ENCODE results near the gene VEGFB.
"Not testable (repeated sequence)": the region's sequence is repeated elsewhere in the genome, so short reads cannot be mapped to it uniquely, and the experiment has no call there.

VEGFB gene

DNA sequence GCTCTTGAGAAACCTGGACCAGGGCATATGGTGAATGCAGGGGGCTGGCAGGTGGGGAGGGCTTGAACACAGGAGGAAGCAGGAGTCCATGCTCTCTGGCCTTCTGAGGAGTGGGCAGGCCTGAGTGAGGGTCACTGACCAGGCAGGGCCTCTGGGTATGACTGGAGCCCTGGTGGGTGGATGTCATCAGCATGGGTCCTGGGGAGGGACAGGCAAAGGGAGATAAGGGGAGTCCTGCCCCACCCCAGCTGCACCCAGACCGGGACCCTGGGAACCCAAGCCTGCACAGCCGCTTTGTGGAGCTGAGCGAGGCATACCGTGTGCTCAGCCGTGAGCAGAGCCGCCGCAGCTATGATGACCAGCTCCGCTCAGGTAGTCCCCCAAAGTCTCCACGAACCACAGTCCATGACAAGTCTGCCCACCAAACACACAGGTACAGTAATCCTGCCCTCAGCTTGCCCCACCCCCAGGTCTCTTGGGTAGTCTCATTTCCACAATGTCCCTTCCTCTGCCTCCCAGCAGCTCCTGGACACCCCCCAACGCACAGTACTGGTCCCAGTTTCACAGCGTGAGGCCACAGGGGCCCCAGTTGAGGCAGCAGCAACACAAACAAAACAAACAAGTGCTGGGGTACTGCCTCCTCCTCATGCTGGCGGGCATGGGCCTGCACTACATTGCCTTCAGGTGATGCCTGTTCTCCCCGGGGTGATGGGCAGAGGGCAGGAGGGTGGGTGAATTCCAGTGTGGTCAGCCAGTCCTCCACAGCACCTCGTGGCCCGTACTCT lies 2.0 kb upstream of the VEGFB start:
- DNase-seq (ENCODE audit: low spot score): no peak

DNA sequence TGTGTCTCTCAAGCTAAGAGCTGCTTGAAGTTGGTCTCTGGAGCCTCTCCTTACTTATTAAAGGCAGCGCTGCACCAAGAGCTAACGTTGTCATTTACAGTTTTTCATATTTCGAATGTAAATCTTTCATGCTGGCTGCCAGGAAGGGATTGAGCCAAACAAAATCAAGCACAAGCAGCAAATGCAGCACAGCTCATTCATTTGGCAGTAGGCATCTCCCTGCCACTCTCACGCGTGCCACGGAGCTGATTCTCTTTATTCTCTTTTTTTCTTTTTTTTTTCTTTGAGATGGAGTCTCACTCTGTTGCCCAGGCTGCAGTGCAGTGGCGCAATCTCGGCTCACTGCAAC lies 1.4 kb upstream of the VEGFB start:
- no peak for DNase-seq (ENCODE audit: low spot score)

DNA sequence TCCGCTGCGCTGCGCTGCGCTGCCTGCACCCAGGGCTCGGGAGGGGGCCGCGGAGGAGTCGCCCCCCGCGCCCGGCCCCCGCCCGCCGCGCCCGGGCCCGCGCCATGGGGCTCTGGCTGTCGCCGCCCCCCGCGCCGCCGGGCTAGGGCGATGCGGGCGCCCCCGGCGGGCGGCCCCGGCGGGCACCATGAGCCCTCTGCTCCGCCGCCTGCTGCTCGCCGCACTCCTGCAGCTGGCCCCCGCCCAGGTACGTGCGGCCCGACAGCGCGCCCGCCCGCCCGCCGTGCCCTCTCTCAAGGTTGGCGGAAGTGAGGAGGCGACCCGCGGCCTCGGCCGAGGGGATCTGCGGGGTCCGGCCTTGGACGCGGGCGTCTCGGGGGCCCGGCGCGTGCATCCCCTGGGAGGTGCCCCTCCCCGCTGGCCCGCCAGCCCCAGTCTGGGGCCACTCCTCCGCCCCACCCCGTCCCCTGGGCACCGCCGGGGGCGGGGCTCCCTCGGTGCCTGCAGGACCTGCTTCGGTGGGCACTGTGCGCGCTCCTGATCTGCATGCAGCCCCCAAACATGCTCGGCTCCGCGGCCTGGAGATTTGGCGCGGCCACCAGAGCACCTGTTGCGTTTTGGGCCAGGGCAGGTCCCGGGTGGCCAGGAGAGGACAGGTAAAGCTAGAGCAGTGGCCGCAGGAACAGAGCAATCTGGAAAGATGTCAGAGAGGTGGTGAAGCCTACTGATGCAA lies 429 bp downstream of the VEGFB start:
- DNase-seq (ENCODE audit: low spot score): no peak

DNA sequence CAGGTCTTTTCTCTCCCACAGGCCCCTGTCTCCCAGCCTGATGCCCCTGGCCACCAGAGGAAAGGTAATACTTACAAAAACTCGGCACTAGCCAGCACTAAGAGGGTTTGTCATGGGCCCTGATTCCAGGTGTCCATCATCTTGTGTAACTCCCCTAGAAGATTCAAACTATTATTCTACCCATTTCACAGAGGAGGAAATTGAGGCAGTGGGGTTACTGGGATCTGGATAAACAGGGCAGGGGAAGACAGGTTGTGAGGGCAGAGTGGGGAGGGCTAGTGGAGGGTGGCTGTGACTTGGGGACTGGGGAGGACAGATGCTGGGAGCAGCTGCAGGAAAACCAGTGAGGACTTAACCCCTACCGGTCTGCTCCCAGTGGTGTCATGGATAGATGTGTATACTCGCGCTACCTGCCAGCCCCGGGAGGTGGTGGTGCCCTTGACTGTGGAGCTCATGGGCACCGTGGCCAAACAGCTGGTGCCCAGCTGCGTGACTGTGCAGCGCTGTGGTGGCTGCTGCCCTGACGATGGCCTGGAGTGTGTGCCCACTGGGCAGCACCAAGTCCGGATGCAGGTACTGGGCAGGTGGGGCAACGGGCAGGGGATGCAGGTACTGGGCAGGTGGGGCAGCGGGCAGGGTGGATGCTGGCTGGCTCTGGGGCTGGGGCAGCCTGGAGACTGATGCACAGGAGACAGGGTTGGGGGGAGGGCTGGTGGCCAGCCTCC lies 1.2 kb downstream of the VEGFB start:
- no peak for DNase-seq (ENCODE audit: low spot score)

DNA sequence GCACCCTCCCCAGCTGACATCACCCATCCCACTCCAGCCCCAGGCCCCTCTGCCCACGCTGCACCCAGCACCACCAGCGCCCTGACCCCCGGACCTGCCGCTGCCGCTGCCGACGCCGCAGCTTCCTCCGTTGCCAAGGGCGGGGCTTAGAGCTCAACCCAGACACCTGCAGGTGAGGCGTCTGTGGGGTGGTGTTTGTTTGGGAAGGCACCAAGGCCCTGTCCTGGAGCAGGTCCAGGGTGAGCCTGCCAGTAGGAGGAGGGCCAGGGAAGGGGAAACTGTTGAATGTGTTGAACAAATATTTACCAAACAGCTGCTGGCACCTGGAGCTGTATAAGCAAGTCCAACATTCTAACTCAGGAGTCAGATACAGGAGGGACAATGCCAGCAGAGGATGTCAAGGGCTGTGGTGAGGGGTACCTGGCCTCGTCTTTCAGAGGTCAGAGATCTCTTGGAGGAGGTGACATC lies 3.1 kb downstream of the VEGFB start:
- DNase-seq (ENCODE audit: low spot score): no peak

DNA sequence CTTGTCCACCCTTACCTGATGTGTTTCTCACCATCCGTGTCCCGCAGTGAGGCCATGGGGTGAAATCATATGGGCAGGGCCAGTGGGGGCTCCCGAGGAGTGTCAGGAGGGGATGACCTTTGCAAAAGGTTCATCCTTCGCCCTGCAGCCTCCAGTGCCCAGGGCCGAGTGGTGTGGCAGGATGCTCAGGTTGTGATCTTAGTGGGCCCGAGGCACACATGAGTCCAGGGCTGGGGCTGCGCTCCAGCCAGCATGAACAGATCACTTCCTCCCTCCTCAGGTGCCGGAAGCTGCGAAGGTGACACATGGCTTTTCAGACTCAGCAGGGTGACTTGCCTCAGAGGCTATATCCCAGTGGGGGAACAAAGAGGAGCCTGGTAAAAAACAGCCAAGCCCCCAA lies 3.7 kb downstream of the VEGFB start:
- no peak for DNase-seq (ENCODE audit: low spot score)

DNA sequence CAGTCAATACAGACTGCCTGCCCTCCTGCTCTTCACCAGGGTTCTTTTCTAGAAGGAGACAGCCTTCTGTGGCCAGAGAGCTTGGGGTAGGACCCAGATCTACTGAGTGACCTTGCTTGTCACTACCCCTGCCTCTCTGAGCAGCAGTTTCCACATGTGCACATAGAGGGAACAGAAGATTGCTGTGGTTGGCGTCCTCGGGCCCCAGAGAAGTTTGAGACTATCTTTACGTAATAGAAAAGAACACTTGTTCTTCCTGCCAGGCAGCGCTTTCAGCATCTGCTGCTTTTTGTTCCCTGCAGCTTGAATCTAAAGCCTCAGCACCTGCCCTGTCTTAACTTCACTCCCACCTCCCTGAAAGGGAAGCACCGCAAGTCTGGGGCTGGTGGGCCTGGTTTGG lies 4.6 kb downstream of the VEGFB start:
- DNase-seq (ENCODE audit: low spot score): no peak

DNA sequence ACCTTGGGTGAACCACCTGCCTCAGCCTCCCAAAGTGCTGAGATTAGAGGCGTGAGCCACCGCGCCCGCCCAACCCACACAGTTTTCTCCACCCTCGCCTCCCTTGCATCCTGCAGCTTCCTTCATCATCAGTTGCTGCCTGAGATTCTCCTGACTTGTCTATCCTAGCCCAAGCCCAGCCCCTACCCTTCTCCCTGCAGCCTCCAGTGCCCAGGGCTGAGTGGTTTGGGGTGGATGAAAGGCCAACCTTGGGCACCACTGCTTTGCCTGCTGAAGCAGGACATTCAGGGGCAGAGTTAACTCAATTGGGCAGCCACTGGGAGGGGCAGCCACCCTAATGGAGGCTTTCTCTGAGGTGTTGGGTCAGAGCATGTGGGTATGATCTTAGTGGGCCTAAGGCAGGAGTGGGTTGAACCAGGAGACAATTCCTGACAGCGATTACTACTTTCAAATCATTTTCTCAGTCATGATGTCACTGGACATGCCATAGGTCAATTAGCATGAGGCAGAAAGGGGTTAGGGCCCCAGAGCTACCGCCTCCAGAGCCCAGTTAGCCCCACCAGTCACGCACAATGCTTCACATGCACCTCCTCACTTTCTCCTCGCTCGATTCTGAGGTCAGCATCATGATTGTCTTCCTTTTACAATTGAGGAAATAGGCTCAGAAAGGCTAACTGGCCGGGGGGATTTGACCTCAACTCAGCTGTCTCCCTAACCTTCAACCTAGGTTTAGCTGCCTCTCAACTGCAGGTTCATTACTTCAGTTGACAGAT lies 5.5 kb downstream of the VEGFB start:
- no peak for DNase-seq (ENCODE audit: low spot score)

DNA sequence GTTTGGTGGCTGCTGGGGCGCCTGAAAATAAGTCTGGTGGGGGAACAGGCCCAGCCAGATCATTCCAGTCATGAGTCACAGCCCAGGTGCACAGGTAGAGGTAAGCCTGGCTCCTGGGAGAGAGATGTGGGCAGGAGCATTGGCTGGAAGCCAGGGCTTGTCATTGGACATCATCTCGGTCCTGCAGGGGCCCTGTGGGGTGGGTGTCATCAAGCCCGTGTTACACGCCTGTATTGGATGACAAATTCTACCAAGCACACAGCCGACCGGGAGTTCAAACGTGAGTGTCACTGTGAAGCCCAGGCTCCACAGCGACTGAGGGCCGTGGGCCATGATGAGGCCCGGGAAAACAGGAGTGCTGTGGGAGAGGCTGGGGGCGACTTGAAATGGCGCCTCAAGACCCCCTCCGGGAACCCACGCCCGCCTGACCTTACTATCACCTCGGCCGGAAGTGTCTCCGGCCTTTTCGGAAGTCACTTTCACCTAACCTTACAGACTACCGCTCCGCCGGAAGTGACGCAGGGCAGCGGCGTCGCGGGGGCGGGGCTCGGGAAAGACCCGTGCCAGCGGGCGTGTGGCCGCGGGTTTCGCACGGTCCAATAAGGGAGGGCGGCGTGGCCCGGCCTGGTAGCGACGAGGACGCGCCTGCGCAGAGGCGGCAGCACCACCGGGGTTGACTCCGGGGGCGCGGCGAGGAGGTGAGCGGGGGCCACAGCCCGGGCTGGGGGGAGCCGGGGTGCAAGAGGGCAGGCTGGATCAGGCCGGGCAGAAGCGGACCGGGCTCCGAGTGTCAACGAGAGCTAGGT lies 6.3 kb downstream of the VEGFB start, which contains the start of gene FKBP2:
Gene FKBP2 (plus strand): TSS at position 661 of the 806 bp plus-strand sequence. CDS start 1,293 bp downstream, outside the sequence.
- peak; percentile 83 for DNase-seq (ENCODE audit: low spot score)

DNA sequence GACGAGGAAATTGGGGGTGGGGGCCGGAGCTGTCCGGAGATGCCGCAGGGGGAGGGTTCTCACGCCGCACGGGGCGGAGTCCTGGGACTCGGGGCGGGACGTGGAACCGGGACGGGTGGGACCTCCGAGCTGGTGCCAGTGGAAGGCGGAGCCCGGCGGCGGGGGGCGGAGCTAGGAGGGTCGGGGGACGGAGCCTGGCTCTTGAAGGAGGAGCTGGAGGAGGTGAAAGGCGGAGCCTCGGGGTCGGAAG lies 6.8 kb downstream of the VEGFB start:
- peak; percentile 82 for DNase-seq (ENCODE audit: low spot score)

DNA sequence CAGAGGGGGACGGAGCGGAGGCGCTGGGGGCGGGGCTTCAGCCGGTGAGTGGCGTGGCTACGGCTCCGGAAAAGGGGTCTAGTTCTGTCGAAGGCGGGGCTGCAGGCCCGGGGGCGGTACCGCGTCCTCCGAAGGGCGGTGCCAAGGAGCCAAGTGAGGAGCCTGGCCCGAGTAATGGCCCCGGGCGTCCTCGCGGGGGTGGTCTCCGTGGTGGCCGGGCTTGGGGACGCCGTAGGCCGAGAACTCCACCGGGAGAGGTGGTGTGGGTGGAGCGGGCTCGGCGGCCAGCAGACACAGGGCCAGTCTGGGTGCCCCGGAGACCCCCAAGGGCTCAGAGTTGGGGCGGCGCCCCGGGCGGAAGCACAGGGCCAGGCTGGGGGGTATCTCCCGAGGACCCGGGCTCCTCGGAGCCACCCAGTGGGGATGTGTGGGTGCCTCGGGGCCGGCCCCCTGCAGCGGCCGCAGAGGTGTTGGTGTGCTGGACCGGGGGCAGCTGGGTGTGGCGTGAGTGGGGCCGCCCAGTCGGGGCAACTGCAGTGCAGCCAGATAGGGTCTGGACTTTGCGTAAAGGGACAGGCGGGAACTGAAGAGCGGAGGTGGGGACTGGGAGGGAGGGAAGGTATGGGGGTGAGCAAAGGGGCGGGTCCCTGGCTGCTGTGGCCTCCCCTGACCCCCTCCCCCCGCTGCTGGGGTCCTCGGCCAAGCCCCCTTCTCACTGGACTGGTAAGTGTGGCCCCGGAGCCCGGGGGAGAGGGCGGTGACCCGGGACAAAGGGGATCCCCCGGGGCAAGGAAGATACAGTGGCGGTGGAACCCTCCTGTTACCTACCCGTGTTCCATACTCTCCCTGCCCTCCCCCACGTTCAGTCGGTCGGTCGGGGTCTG lies 7.3 kb downstream of the VEGFB start:
- no peak for DNase-seq (ENCODE audit: low spot score)

DNA sequence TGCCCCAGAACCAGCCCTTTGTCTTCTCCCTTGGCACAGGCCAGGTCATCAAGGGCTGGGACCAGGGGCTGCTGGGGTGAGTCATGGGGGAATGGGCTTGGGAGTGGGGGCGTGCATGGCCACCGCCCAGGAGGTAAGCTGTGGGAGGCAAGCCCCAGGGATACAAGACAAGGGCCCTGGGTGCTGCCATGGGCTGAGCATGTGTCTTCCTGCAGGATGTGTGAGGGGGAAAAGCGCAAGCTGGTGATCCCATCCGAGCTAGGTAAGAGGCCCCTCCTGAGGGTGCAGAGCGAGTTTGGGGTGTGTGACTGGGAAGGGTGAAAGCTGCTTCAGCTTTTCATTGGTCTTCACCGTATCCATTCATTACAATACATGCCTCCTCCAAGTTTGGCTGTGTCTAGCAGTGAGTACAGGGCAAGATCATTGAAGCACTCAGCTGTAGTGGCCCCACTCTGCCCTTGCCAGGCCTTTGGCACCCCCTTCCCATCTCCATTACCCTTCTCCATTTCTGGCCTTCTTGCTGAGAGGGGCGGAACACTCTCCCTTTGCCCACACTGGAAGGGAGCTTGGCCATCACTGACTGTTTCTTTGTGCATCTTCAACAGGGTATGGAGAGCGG lies 9.0 kb downstream of the VEGFB start:
- no peak for DNase-seq (ENCODE audit: low spot score)

DNA sequence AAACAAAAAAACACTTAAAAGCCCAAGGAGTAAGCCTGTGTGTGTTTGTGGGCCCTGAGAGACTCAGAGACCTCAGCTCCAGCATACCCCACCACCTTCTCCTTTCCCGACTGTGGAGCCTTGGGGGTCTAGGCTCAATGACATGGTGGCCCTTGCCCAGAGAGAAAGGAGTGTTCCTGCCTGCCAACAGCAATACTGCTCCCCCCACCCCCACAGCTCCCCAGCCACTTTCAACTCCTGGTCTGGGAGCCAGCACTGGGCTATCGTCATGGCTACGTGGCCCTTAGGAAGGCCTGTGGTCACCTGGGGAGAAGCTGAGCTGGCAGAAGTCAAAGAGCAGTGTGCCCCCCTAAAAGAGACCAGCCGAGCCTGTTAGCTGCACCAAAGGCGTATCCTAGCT lies 9.7 kb downstream of the VEGFB start:
- no peak for DNase-seq (ENCODE audit: low spot score)

DNA sequence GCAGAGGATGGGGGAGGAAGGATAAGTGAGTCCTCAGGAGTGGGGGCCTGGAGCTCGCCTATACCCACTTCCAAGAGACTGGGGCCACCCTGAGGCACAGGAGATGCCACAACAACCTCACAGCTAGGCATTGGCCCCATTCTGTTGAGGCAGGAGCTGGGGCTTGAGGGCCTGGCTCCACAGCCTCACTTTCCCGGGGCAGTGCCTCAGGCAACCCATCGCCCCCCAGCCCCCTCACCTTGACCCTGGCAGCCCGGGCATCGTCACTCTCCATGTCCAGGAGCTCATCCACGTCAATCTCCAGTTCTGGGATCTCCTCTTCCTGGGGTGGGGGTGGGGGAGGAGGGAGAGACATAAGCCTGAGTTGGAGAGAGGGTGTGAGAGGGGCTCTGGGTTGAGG lies 10.6 kb downstream of the VEGFB start:
- DNase-seq (ENCODE audit: low spot score): no peak

DNA sequence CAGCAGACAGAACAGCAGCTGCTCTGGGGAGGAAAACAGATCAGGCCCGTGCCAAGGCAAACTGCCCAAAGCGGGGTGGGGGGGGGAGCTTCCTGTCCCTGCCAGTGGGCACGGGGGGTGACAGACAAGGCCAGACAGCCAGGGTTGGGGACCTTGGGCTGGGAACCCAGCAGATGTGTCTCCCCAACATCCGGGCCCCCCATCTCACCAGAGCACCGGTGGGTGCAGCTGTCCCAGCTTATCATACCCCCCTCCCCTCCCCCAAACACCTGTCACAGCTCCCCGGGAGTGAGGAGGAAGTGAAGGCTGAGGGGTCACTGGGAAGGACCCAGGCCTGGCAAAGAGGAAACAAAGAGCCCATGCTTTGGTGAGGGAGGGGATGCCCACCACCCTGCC lies 11.0 kb downstream of the VEGFB start:
- DNase-seq (ENCODE audit: low spot score): no peak

DNA sequence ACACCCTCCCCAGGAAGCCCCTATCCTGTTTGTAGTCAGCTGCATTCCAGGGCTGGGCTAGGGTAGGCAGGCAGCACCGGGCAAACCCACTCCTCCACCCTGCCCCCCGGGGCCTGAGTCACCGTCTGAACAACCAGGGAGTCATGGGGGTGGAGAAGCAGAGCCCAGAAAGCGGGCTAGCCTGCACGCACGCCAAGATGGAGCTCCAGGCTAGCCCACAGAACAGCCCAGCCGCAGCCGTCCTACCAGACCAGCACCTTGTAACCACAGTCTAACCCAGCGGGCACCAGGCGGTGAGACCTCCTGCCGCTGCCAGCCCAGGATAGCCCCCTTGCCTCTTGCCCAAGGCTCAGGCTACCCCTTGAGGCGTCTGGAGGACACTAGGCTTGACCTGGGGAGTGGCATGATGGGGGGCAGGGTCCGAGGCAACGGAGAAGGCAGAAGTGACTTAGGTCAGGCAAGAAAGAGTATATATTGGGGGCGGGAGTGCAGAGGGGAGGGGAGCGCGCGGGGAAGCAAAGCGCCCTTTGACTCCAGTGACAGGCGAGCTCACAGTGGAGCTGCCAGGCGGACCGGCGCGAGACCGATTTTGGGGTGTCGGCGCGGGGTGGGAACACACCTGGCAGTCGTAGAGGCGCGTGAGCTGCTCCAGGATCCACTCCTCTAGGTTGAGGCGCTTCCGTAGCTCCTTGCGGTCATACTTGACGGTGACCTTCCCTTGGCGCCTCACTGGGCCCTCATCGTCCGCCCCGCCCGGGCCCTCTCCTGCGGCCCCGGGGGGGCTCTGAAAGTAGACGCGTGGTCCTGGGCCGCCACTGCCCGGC lies 11.6 kb downstream of the VEGFB start:
- DNase-seq (ENCODE audit: low spot score): no peak

DNA sequence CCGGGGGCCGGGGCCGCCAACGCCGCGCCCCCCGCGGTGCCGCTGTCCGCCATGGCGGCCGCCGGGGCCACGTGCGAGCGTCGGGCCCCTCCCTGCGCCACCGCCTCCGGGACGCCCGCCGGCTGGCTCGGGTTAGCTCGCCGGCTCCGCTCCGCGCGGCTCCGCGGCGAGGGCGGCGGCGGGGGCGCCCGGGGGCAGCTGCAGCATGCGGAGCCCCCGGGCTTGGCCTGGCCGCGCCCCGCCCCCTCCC lies 12.2 kb downstream of the VEGFB start:
- DNase-seq (ENCODE audit: low spot score): not testable (repeated sequence)

DNA sequence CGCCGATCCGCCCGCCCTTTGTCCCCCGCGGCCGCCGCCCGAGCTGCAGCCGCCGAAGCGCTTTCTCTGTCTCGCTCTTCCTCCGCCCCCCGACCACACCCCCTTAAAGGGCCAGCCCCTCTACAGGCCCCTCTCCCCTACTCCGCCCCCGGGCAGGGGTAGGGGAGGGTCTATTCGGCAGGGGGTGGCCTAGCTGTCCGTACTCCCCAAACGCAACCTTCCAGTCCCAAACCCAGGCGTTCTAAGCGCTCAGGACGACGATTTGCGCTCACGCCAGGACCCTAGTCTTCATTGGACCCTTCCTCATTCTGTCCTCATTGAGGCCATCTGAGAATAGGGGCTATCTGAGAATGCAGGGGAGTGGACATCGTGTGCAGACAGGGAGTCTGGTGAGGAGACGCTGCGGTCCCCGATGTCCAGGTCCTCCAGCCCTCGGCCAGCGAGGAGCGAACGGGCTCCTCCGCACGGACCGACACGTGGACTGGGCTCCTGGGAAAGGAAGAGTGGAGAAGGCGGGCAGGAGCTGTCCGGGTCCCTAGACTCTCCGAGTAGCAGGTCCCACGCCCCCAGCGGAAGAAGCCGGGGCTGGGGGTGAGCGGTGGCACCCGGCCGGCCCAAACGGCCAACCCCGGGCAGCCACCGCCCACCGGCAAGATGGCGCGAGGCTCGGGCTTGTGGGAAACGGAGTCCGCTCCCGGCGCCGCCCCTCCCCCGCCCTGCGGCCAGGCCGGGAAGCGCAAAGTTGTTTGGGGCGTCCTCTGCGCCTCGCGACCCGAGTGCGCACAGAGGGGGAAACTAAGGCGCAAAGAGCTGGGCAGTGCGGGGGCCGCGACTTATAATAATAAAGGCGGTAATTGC lies 12.7 kb downstream of the VEGFB start, which contains the start of gene PPP1R14B:
Gene PPP1R14B (minus strand): TSS at position 73 of the 858 bp plus-strand sequence. CDS start 270 bp downstream, outside the sequence.
- peak; percentile 83 for DNase-seq (ENCODE audit: low spot score)

Measured in HuH-7 (cell line).